H9 (cell line): ENCODE results near the gene DCBLD1. TPM values are rescaled to one million over a fixed set of nuclear protein-coding genes. Genes with fewer than 3 reads are reported as not detected.

Experiments
- DNase-seq: peaks from one replicate; pipeline ENCODE4 v3.0.0-alpha.2; 2017
- H2AFZ ChIP-seq: one replicate; pipeline ENCODE4 v1.6.1; 2013; ENCODE audit warnings: mild to moderate bottlenecking, low read length, control low read depth, moderate library complexity
- H2AK5ac ChIP-seq: 2 replicates; pipeline ENCODE4 v1.6.1; 2013; ENCODE audit warnings: low read length, control low read depth, mixed read lengths; ENCODE audit not compliant: insufficient read length
- H2BK120ac ChIP-seq: one replicate; pipeline ENCODE4 v1.6.1; 2013; ENCODE audit warnings: low read depth, mild to moderate bottlenecking, low read length, control low read depth, inconsistent platforms; ENCODE audit not compliant: poor library complexity, severe bottlenecking
- H2BK12ac ChIP-seq: 2 replicates; pipeline ENCODE4 v1.6.1; 2013; ENCODE audit warnings: low read length, control low read depth, mixed read lengths, low read depth; ENCODE audit not compliant: insufficient read length
- H2BK15ac ChIP-seq: 2 replicates; pipeline ENCODE4 v1.6.1; 2013; ENCODE audit warnings: low read depth, low read length, control low read depth
- H2BK20ac ChIP-seq: one replicate; pipeline ENCODE4 v1.6.1; 2013; ENCODE audit warnings: low read depth, mild to moderate bottlenecking, low read length, control low read depth, inconsistent platforms; ENCODE audit not compliant: poor library complexity, severe bottlenecking
- H2BK5ac ChIP-seq: 2 replicates; pipeline ENCODE4 v1.6.1; 2013; ENCODE audit warnings: low read length, control low read depth, mixed read lengths; ENCODE audit not compliant: insufficient read length
- H3K14ac ChIP-seq: 2 replicates; pipeline ENCODE4 v1.6.1; 2013; ENCODE audit warnings: low read length, control low read depth; ENCODE audit not compliant: insufficient read depth
- H3K18ac ChIP-seq: 2 replicates; pipeline ENCODE4 v1.6.1; 2013; ENCODE audit warnings: low read depth, mild to moderate bottlenecking, mixed read lengths, low read length, control low read depth; ENCODE audit not compliant: insufficient read length
- H3K23ac ChIP-seq: 2 replicates; pipeline ENCODE4 v1.6.1; 2013; ENCODE audit warnings: low read length, control low read depth, mixed read lengths, low read depth; ENCODE audit not compliant: insufficient read length
- H3K23me2 ChIP-seq: 2 replicates; pipeline ENCODE4 v1.6.1; 2013; ENCODE audit warnings: low read depth, mild to moderate bottlenecking, mixed read lengths, low read length, control low read depth; ENCODE audit not compliant: insufficient read length, poor library complexity, severe bottlenecking
- H3K27ac ChIP-seq: 2 replicates; pipeline ENCODE4 v1.5.1; 2013; ENCODE audit warnings: low read length, control low read depth, mixed read lengths, low read depth; ENCODE audit not compliant: insufficient read length
- H3K27me3 ChIP-seq: 2 replicates; pipeline ENCODE4 v1.6.1; 2013; ENCODE audit warnings: low read length, control low read depth, inconsistent platforms; ENCODE audit not compliant: insufficient read depth
- H3K4ac ChIP-seq: 2 replicates; pipeline ENCODE4 v1.6.1; 2013; ENCODE audit warnings: low read depth, mild to moderate bottlenecking, control low read depth, inconsistent platforms, low read length, moderate library complexity
- H3K4me1 ChIP-seq: 2 replicates; pipeline ENCODE4 v1.6.1; 2013; ENCODE audit warnings: low read length, control low read depth, inconsistent platforms; ENCODE audit not compliant: insufficient read depth
- H3K4me2 ChIP-seq: 2 replicates; pipeline ENCODE4 v1.6.1; 2013; ENCODE audit warnings: low read length, control low read depth, mixed read lengths; ENCODE audit not compliant: insufficient read length, insufficient read depth
- H3K56ac ChIP-seq: 2 replicates; pipeline ENCODE4 v1.6.1; 2013; ENCODE audit warnings: low read depth, mild to moderate bottlenecking, mixed read lengths, low read length, control low read depth; ENCODE audit not compliant: insufficient read length
- H3K79me1 ChIP-seq: 2 replicates; pipeline ENCODE4 v1.6.1; 2013; ENCODE audit warnings: low read depth, mild to moderate bottlenecking, moderate library complexity, low read length, control low read depth, inconsistent platforms; ENCODE audit not compliant: insufficient read depth, poor library complexity, severe bottlenecking
- H3K79me2 ChIP-seq: 2 replicates; pipeline ENCODE4 v1.6.1; 2013; ENCODE audit warnings: low read length, control low read depth, inconsistent platforms; ENCODE audit not compliant: insufficient read depth
- H3K9ac ChIP-seq: 2 replicates; pipeline ENCODE4 v1.6.1; 2013; ENCODE audit warnings: low read length, control low read depth, mixed read lengths; ENCODE audit not compliant: insufficient read length; ENCODE audit errors: extremely low read depth
- H3K9me3 ChIP-seq: one replicate; pipeline ENCODE4 v1.6.1; 2013; ENCODE audit warnings: low read depth, low read length, inconsistent platforms; ENCODE audit not compliant: control insufficient read depth
- H3T11ph ChIP-seq: one replicate; pipeline ENCODE4 v1.6.1; 2013; ENCODE audit warnings: mild to moderate bottlenecking, low read length, control low read depth, inconsistent platforms
- H4K20me1 ChIP-seq: one replicate; pipeline ENCODE4 v1.6.1; 2013; ENCODE audit not compliant: control insufficient read depth, insufficient read length, insufficient read depth
- H4K5ac ChIP-seq: 2 replicates; pipeline ENCODE4 v1.6.1; 2013; ENCODE audit warnings: low read depth, mild to moderate bottlenecking, mixed read lengths, low read length, control low read depth; ENCODE audit not compliant: insufficient read length
- H4K8ac ChIP-seq: replicated peaks from 2 replicates; pipeline ENCODE4 v1.6.1; 2013; ENCODE audit warnings: low read length, control low read depth, mixed read lengths, low read depth; ENCODE audit not compliant: insufficient read length
- H4K91ac ChIP-seq: 2 replicates; pipeline ENCODE4 v1.6.1; 2013; ENCODE audit warnings: low read depth, mild to moderate bottlenecking, moderate library complexity, mixed read lengths, low read length, control low read depth; ENCODE audit not compliant: insufficient read length
- H3K27ac Mint-ChIP-seq, 3 experiments: 2 replicates in 2 of 3; 3 replicates in 1 of 3; pipeline ENCODE4 v1.8.0; 2020 to 2021; ENCODE audit warnings: mixed read lengths in 3 of 3, mild to moderate bottlenecking in 1 of 3, moderate library complexity in 1 of 3
- H3K27me3 Mint-ChIP-seq: 2 replicates; pipeline ENCODE4 v1.8.0; 2021; ENCODE audit warnings: low read depth, mild to moderate bottlenecking, moderate library complexity, mixed read lengths
- H3K36me3 Mint-ChIP-seq, 3 experiments: 2 replicates in 2 of 3; 3 replicates in 1 of 3; pipeline ENCODE4 v1.8.0; 2020 to 2021; ENCODE audit warnings: low read depth in 3 of 3, mixed read lengths in 3 of 3; ENCODE audit not compliant: insufficient read depth in 1 of 3
- H3K4me1 Mint-ChIP-seq, 2 experiments: 2 replicates each; pipeline ENCODE4 v1.8.0; 2020; ENCODE audit warnings: mixed read lengths in 2 of 2
- H3K4me3 Mint-ChIP-seq, 2 experiments: 2 replicates in 1 of 2; 3 replicates in 1 of 2; pipeline ENCODE4 v1.8.0; 2020 to 2021; ENCODE audit warnings: mild to moderate bottlenecking in 2 of 2, mixed read lengths in 2 of 2, moderate library complexity in 1 of 2
- H3K9me3 Mint-ChIP-seq, 2 experiments: 2 replicates in 1 of 2; 3 replicates in 1 of 2; pipeline ENCODE4 v1.8.0; 2020; ENCODE audit warnings: mild to moderate bottlenecking in 2 of 2, mixed read lengths in 2 of 2, moderate library complexity in 1 of 2
- WGBS: extraction: QIAGEN DNeasy Blood & Tissue Kit; methylation state at CpG from one replicate; pipeline ENCODE4 v1.1.7; 2013; ENCODE audit warnings: missing lambda C conversion rate, low lambda C conversion rate, mixed read lengths; ENCODE audit not compliant: insufficient read length; ENCODE audit errors: extremely low coverage; 5-methylcytosine and 5-hydroxymethylcytosine counted together
- total RNA-seq: library from RNA; stranded (reverse); gene quantifications from 2 replicates; pipeline ENCODE4 v1.2.1, GENCODE V29; 2021
- TF ChIP-seq, protein P1 (sequence below): fragments of 200-600 bp; sonication (generic); conservative IDR thresholded peaks from 3 replicates; pipeline ENCODE4 v1.8.0; 2021; ENCODE audit warnings: antibody characterized with exemption, mild to moderate bottlenecking

Gene DCBLD1
- total RNA-seq, 1 experiment from 2014 or later = 10.1 TPM

DNA sequence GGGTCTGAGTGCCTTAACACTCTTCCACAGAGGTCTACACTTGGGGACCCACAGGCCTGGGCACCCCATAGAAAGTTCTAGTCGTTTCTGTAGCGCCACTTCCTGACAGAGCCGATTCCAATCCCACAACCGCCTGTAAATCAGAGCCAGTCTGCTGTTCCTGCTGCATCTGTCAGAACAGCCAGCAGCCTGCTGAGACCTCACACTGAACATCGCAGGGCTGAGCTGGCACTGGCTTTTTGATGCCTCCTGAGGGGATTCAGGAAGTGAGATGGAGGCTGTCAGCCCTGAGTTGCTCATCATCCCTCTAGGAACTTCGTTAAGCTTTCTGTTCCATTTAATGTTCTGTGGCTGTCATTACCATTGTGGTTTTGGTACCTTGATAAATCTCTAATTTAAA is 48.9 kb downstream of the DCBLD1 start:
- Histone ChIP-seq H3K18ac (no peak overlapping the region), H2BK5ac (no peak overlapping the region), H3K4me2 (no peak overlapping the region), H3K14ac (no peak overlapping the region; the same call in 1 of the 2 replicates), H4K91ac (no peak overlapping the region), H3K27ac (no peak overlapping the region), H3K9me3 (no peaks in the 10 kb centered on the region), H3T11ph (no peak overlapping the region), H3K79me2 (no peaks in the 10 kb centered on the region), H2AK5ac (no peak overlapping the region), H2AFZ (no peak overlapping the region), H2BK12ac (no peak overlapping the region), H2BK120ac (no peak overlapping the region), H3K56ac (no peak overlapping the region), H4K20me1 (no peaks in the 10 kb centered on the region), H3K27me3 (no peaks in the 10 kb centered on the region), H2BK15ac (no peak overlapping the region), H3K79me1 (no peaks in the 10 kb centered on the region), H3K23me2 (no peaks in the 10 kb centered on the region), H3K4ac (no peak overlapping the region), H3K9ac (no peak overlapping the region), H3K23ac (no peak overlapping the region), H3K4me1 (no peaks in the 10 kb centered on the region), H4K5ac (no peak overlapping the region), H2BK20ac (no peak overlapping the region), H4K8ac (no peak overlapping the region)
- no peak overlapping the region for H3K4me3 Mint-ChIP-seq
- no peaks in the 10 kb centered on the region for H3K27me3 Mint-ChIP-seq
- H3K9me3 Mint-ChIP-seq = no peaks in the 10 kb centered on the region
- no peak for DNase-seq
- no CpG with 5 or more reads among the region's 6 CpGs for WGBS
- TF ChIP-seq, protein P1, sequence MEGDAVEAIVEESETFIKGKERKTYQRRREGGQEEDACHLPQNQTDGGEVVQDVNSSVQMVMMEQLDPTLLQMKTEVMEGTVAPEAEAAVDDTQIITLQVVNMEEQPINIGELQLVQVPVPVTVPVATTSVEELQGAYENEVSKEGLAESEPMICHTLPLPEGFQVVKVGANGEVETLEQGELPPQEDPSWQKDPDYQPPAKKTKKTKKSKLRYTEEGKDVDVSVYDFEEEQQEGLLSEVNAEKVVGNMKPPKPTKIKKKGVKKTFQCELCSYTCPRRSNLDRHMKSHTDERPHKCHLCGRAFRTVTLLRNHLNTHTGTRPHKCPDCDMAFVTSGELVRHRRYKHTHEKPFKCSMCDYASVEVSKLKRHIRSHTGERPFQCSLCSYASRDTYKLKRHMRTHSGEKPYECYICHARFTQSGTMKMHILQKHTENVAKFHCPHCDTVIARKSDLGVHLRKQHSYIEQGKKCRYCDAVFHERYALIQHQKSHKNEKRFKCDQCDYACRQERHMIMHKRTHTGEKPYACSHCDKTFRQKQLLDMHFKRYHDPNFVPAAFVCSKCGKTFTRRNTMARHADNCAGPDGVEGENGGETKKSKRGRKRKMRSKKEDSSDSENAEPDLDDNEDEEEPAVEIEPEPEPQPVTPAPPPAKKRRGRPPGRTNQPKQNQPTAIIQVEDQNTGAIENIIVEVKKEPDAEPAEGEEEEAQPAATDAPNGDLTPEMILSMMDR = no peak
- H3K27ac Mint-ChIP-seq = no peak overlapping the region
- no peaks in the 10 kb centered on the region for H3K36me3 Mint-ChIP-seq
- H3K4me1 Mint-ChIP-seq = peaks cover under 1 to 6% of the 10 kb centered on the region in 2 experiments; a peak in 2 of 4 replicates
